GM21576 (cell line): ENCODE results near the gene WDFY4.

Experiments used
- ATAC-seq: cut with Tn5 transposase; IDR thresholded peaks from one replicate; pipeline ENCODE4 v1.9.1; 2021; ENCODE audit warnings: mild to moderate bottlenecking, moderate library complexity; ENCODE audit not compliant: unreplicated experiment

The WDFY4 gene

DNA sequence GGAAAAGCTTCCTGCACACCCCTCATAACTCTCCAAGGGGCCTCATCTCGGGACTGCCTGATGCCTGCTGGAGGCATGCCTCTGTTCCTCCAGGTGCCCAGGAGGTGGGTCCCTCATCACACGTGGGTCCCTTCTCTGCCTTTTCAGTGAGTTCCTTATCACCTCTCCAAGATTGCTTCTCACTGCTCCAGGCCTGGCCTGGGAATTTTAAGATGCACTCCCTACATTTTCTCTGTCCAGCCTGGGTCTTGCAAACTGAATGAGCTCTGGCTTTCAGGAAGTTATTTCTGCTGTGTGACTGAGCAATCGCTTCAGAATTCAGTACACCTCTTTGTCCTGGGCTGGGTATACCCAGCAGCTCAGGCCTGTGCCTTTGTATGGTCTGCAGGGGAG lies 211.1 kb downstream of the WDFY4 start:
- ATAC-seq: no peak

- no peak for ATAC-seq
These were observed 212.2 kb downstream of the WDFY4 start for GRCh38 chr10:48896756-48897440.

DNA sequence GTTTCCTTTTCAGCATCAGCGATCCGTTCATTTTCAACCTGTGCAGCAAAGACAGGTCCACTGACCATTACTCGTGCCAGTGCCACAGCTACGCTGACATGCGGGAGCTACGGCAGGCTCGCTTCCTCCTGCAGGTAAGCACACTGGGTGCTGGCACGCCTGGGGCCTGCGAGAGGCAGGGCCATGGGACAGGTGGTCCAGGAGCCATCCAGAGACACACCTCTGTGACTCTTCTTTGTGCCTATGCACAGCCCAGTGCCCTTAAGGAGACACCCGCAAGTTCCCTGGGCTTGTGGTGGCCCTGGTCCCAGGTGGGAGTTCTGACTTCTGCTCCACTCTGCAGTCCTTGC lies 212.7 kb downstream of the WDFY4 start:
- no peak for ATAC-seq

DNA sequence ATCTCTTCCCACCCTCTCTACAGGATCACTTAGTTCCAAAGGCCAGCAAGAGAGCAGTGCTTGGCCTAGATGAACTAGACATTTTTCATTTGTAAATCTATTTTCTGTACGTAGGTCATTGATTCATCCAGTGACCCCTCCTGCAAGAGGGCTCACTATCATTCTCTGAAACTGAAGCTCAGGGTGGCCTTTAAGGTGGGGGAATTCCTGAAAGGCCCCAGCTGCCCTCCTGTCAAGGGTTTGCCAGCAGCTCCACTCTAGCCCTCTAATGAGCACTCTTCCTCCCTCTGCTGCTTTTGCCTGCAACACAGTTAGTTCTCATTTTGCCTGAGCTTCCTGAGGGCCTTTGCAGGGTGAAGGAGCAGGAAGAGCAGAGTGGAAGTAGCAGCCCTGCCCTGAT lies 213.8 kb downstream of the WDFY4 start:
- no peak for ATAC-seq

DNA sequence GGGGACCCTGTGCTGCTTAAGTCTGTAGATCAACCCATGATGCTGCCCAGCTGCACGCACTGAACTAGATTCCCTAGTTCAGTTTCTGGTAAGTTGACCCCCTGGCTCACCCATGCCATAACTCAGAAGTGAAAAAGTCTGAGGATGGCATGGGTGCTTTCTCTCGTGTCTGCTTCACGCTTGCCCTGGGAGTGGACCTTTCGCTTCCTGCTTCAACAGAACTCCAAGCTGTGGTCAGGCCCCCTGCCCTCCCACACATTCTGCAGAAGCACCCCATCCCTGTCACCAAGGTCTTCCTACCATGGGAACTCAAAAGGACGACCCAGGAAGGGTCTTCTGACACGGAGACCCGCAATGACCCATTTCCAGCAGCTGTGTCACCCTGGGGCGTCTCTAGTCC lies 215.1 kb downstream of the WDFY4 start:
- no peak for ATAC-seq

DNA sequence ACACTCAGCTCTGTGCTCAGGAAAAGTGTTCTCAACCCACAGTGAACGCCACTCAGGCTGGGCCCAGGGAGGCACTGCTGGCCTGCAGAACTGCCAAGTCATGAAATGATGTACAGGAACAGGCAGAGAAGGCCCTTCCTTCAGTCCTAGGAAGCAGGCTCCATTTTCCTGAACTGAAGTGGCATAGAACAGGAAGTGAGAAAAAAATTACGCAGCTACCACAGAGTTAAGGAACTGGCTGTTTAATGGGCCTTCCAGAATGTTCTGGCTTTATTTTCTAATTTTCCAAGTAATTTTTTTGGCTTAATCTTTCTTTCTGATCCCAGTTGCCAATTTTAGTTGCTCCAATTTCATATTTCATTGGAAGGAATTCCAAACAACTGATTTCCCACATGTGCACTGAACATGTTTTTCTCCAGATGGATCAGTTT lies 215.7 kb downstream of the WDFY4 start:
- ATAC-seq: no peak

DNA sequence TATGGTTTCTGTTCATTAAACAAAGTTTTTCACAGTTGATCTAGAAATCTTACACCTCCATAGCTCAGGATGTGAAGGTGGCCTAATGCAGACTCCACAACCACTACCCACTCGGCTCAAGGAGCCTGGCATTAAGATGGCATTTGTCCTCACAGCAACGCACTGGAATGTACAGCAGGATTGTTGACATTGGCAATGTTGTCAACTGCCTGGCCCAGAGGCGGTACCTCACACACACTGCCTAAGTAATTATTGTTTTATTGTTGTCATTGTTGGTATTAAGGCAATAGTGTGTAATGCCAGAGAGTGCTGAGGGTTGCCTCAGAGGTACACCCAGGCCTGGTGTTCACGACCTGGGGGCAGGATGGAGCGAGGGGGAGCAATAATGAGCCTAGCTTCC lies 216.6 kb downstream of the WDFY4 start:
- no peak for ATAC-seq

GRCh38 chr10:48902096-48902495 lies 217.4 kb downstream of the WDFY4 start:
- ATAC-seq: no peak

DNA sequence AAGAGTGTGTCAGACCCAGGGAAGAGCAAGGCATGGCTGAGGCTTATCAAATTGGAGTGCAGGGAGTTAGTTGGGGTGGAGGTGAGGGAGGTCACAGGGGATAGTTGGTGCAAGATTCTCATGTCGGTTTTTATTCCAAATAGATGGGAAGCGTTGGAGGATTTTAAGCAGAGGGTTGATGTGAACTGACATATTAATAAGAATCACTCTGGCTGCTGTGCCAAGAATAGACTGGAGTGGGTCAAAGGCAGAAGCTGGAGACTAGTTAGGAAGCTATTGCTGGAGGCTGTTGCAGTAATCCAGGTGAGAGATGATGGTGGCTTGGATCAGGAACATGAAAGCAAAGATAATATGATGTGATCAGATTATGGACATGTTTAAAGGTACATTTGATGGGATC lies 218.5 kb downstream of the WDFY4 start:
- ATAC-seq: no peak

GRCh38 chr10:48904861-48905260 lies 220.2 kb downstream of the WDFY4 start:
- ATAC-seq: no peak

DNA sequence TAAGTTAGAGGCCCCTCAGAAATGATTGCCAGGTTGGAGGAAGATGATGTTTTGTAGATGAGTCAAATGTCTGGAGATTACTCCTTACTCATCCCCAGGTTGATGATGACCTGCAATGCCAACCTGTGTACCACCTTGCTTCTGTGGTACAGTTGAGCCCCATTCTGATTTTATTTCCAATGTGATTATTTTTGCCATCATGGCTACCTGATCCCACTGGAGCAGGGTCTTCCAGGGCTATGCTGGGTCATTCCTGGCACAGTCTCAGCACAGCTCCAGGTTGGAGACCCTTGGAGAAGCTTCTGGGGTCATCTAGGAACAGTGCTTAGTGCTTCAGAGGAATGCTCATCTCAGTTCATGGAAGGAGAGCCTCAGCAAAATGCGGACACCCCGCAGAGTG lies 220.6 kb downstream of the WDFY4 start:
- ATAC-seq: no peak

DNA sequence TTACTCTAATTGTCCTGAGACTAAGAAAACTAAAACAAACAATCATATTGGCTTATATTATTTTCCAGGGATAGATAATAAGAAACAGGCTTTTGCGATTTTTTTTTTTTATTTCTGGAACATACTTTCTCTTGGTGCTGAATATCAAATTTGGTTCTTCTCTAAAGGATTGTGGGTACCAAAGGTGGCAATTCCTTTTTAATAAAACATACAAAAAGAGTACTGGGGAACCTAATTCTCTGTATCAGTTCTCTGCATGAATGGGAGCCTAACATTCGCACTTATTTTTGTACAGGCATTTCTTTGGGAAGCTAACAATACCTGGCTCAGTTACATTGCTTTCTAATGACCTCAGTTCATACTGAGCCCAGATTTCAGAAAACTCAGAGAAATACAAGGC lies 222.2 kb downstream of the WDFY4 start:
- ATAC-seq: no peak

DNA sequence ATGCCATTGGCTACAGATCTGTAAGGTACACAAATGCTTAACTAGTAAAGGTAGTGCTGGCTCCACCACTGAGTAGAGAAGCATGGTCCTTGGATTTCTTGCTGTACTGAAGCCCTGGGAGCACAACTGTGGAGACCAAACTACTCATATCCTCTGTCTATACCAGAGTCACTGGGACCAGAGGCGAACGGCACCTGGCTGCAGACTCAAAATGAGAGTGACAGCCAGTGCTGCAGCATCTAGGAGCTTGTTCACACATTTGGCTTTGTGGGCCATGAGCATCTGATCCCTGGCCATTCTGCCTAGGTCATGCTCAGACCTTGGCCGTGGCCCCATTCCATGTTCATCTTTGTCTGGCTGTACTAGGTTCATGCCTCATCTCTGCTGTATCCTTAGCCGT lies 223.1 kb downstream of the WDFY4 start:
- ATAC-seq: no peak

DNA sequence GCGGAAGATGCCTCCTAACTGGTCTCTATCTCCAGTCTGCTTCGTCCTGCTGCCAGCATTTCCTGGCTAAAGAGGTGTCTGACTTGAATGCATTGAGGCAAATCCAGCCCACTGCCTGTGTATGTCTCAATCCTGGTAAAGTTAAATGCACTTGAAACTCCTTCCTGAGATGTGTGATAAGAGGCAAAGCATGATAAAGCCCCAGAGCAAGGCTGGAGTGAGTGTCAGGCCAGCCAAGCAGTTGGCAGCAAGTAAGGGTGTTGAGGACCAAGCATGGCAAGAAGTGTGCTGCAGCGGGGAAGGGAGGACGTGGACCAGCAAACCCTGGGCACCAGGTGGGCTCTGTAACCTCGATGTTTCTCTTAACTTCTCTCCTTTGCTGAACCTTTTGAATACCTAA lies 225.9 kb downstream of the WDFY4 start:
- ATAC-seq: no peak

DNA sequence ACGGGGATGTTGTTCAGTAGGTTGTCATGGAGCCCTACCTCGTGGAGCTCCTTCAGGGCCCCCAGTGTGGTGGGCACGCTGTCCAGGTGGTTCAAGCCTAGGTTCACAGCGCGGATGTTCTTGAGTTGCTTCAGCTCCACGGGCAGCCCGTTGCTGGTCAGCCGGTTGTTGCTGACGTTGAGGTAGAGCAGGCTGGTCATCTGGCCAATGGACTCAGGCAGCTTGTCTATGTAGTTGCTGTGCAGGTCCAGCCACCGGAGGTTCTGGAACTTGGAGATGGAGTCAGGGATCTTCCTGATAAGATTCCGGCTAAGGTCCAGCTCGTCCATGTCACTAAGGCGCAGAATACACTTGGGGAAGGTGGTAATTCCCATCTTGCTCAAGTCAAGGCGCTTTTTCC lies 229.0 kb downstream of the WDFY4 start:
- no peak for ATAC-seq

DNA sequence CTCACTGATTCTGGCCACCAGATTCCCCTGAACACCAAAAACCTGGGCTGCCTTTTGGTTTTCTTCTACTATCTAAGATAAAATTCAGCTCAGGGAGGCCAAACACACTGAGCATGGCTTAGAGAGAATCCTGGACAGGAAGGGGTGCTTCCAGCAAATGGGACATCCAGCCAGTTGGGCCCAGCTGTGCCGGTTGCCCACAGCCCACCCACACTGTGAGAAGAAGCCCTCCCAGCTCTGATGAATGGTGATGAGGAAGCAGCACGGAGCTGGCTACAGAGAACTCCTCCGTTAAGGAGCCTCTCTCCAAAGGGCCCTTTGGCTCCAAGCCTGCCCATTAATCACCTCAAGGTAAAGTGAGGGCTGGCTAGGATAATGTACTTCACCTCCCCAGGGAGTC lies 239.1 kb downstream of the WDFY4 start:
- ATAC-seq: no peak

GRCh38 chr10:48924988-48925387 lies 240.3 kb downstream of the WDFY4 start:
- ATAC-seq: no peak

DNA sequence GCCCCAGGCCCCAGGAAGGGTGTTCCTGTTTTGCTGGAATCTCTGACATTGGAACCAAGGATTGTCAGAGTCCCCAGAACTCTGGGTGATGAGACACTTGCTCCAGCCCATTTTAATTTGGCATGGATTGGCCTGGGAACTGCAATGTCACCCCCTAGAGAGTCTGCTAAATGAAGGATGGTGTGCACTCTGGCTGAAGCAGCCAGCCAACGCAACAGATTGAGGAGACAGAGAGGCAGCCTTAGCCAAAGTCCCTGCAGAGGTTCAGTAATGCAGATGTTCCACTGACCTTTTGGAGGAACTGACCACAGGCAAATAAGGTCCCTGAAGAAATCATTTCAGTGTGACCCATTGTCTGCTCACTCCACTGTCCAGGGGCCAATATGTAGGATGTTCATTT lies 241.6 kb downstream of the WDFY4 start:
- ATAC-seq: no peak

DNA sequence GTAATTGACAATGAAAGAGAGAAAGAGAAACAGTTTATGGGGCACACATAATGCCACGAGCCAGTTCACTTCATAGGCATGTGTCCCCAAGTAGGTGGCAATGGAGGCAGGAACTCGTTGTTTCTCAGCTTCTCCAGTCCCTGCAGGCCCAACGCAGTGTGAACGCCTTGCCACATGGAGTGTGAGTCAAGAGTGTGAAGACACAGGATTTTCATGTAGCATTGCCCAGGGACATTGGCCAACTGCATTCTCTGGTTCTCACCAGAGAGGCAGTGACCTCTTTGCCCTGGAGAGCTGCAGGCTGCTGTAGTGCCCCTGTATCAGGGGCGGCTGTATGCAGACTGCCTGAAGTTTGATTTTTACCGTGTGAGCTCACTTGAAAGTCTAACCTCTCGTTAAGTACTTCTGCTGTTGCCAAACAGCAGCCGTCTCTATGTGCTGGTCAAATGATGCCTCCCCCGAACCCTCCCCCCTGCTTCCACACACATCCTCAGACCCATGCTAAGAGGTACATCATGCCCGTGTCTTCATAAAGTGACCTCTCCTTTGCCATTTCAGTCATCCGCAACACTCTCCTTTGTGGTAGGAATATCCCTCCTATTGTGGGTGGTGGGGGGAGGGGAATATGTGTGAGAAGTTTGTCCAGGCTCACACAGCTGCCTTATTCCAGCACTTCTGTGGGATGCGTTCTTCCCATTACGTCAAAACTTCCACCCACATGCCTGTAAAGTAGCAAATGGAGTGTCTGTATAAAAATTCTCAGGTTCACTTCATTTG lies 242.3 kb downstream of the WDFY4 start:
- ATAC-seq: no peak

DNA sequence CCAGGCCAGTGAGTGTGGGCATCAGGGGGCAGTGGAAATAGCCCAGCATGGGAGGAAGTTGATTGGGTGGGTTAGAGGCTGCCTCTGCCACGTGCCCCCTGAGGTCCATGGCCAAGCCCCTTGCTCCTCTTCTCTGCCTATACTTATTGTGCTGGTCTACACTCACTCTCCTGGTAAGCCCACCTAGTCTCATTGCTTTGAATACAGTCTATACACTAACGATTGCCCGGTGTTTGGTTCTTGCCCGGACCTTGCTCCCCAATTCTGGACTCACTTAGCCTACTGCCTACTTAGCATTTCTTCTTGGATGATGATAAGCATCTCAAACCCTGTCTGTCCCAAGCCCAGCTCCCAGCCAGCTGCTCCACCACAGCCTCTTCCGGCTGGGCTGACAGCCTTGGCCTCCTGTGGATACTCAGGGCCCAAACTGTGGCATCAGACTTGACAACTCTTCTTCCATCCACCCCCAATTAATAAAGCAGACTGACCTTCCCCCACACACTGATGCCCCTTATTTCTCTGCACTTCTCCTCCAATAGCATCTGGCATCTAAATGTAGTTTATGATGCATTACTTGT lies 244.8 kb downstream of the WDFY4 start:
- ATAC-seq: no peak

GRCh38 chr10:48931188-48931587 lies 246.5 kb downstream of the WDFY4 start:
- no peak for ATAC-seq
